GM18873 (cell line): ENCODE results near the gene RASD1.

Source experiments
- ATAC-seq: cut with Tn5 transposase; IDR thresholded peaks from one replicate; pipeline ENCODE4 v1.9.1; 2021; ENCODE audit warnings: mild to moderate bottlenecking, moderate library complexity, moderate number of reproducible peaks; ENCODE audit not compliant: unreplicated experiment, low FRiP score

RASD1 gene

GRCh38 chr17:17511881-17512858 lies 16.0 kb upstream of the RASD1 start:
- no peak for ATAC-seq

GRCh38 chr17:17511293-17511741 lies 15.1 kb upstream of the RASD1 start:
- ATAC-seq: no peak

- no peak for ATAC-seq
Observed at GRCh38 chr17:17510456-17511292, 14.5 kb upstream of the RASD1 start.

- ATAC-seq: no peak
Observed at GRCh38 chr17:17509601-17510425, 13.6 kb upstream of the RASD1 start.

- ATAC-seq: no peak
Observed at GRCh38 chr17:17508646-17509591, 12.7 kb upstream of the RASD1 start.

GRCh38 chr17:17508019-17508535 lies 11.9 kb upstream of the RASD1 start:
- no peak for ATAC-seq

- no peak for ATAC-seq
Observed at GRCh38 chr17:17507465-17508011, 11.3 kb upstream of the RASD1 start.

GRCh38 chr17:17506893-17507464 lies 10.8 kb upstream of the RASD1 start:
- ATAC-seq: no peak

- ATAC-seq: no peak
Observed at GRCh38 chr17:17506181-17506741, 10.1 kb upstream of the RASD1 start.

- ATAC-seq: no peak
Observed at GRCh38 chr17:17505610-17506171, 9.5 kb upstream of the RASD1 start.

GRCh38 chr17:17505151-17505550 lies 9.0 kb upstream of the RASD1 start:
- no peak for ATAC-seq

- no peak for ATAC-seq
Observed at GRCh38 chr17:17504341-17505140, 8.3 kb upstream of the RASD1 start.

- ATAC-seq: no peak
Observed at GRCh38 chr17:17503566-17504130, 7.5 kb upstream of the RASD1 start.

GRCh38 chr17:17502741-17503565 lies 6.8 kb upstream of the RASD1 start:
- ATAC-seq: no peak

- no peak for ATAC-seq
Observed at GRCh38 chr17:17500999-17501605, 4.9 kb upstream of the RASD1 start.
